AG04450 (cell line): ENCODE results near the gene FREM2. TPM values are rescaled to one million over a fixed set of nuclear protein-coding genes. Genes with fewer than 3 reads are reported as not detected.

Experiments
- CTCF ChIA-PET: fragments of 300-600, 350-600 bp; formaldehyde crosslinking; extraction: SDS; loops from one replicate; lab custom pipeline; 2022; ENCODE audit warnings: antibody characterized with exemption, inconsistent platforms; lab: Charles Lee
- POLR2A ChIA-PET: fragments of 350-600 bp; formaldehyde crosslinking; extraction: SDS; loops from one replicate; lab custom pipeline; 2021; ENCODE audit warnings: antibody characterized with exemption, inconsistent platforms; lab: Yijun Ruan, JAX
- DNase-seq: peaks from one replicate; pipeline ENCODE4 v3.0.0-alpha.2; 2011; ENCODE audit warnings: low read depth, low spot score
- H3K27ac ChIP-seq: one replicate; pipeline ENCODE4 v1.5.1; 2012; ENCODE audit warnings: low read depth, low read length, control low read depth
- H3K27me3 ChIP-seq: one replicate; pipeline ENCODE4 v1.6.0; 2012; ENCODE audit warnings: low read length; ENCODE audit not compliant: control insufficient read depth, insufficient read depth
- H3K4me3 ChIP-seq: 2 replicates; pipeline ENCODE4 v1.5.1; 2011; ENCODE audit warnings: mild to moderate bottlenecking, low read depth, low read length, control low read depth
- H3K9me3 ChIP-seq: 2 replicates; pipeline ENCODE4 v1.5.1; 2012; ENCODE audit warnings: low read length; ENCODE audit not compliant: control insufficient read depth, insufficient read depth
- CTCF ChIP-seq: IDR thresholded peaks from 2 replicates; pipeline ENCODE4 v1.5.1; 2011; ENCODE audit warnings: low read depth, low read length, control low read depth, inconsistent platforms
- polyA plus RNA-seq: library from polyadenylated mRNA; depleted of rRNA; stranded (reverse); fragments of >200 nt; gene quantifications from 2 replicates; pipeline ENCODE4 v1.2.3, GENCODE V29; 2011

Gene FREM2
- polyA plus RNA-seq, 1 experiment: not detected

GRCh38 chr13:38648912-38649311, 38.0 kb upstream of the FREM2 start:
- POLR2A ChIA-PET: no interaction called here

DNA sequence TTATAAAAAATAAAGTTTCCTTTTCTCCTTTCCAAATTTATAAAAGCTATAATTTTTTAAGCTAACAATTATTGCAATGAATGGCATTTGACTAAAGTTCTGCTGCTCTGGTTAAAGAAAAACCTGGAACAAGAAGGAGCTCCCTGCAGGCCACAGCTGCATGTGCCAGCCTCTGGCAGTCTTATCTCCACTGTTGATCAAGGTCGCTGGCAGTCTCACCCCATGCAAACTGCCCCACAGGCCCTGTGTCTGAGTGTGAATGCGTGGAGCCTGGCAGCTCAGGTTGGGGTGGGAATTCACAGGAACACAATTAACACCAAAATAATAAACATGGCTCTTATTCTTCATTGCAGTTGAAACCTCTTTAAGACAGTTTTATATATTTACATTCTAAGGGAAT, 30.2 kb upstream of the FREM2 start:
- Histone ChIP-seq H3K4me3 (no peak overlapping the region), H3K27ac (no peak overlapping the region), H3K27me3 (no peaks in the 10 kb centered on the region), H3K9me3 (no peaks in the 10 kb centered on the region)
- ChIA-PET CTCF (no interaction called here), POLR2A (no interaction called here)
- TF ChIP-seq CTCF: no peak
- no peak for DNase-seq

More at GRCh38 chr13:38648912-38649311, 38.0 kb upstream of the FREM2 start:
- Histone ChIP-seq H3K27me3 (no peaks in the 10 kb centered on the region), H3K27ac (no peak overlapping the region), H3K9me3 (no peaks in the 10 kb centered on the region), H3K4me3 (no peak overlapping the region)
- TF ChIP-seq CTCF: no peak
- no peak for DNase-seq
- CTCF ChIA-PET: no interaction called here

DNA sequence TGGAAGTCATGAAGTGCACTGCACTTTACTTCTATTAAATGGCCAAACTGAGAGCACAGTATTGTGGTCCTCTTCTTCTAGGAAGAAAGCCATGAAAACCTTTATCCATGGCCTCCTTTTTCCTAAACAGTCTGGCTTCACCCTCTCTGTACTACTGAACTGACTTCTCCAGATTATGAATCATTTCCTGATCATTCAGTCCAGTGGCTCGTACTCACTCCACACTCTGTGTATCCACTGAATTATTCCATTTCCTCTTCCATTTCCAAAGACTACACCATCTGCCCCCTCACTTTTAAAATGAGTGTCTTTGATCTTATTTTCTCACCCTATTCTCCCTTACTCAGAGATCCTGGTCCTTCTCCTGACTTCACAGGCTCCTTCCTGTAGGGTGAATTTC, 29.7 kb upstream of the FREM2 start:
- no peak for TF ChIP-seq CTCF
- Histone ChIP-seq H3K27ac (no peak overlapping the region), H3K4me3 (no peak overlapping the region), H3K9me3 (no peaks in the 10 kb centered on the region), H3K27me3 (no peaks in the 10 kb centered on the region)
- ChIA-PET POLR2A (no interaction called here), CTCF (no interaction called here)
- no peak for DNase-seq

DNA sequence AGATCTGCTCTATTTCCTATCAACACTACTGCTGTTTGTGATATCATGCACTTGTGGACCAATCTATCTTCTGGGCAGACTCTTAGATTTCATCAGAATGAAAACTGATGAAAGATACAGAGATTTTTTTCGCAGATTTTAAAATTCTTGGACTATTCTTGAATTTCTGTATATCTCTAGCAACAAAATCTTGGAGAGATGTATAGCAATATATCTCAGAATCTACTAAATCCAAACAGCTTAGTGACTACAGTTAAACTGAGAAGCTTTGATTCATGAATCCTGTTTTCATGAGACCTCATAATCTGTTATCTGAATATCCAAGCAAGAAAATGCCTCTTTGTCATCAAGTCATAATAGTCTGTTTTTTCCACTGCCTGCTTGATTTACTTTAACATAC, 28.0 kb upstream of the FREM2 start:
- Histone ChIP-seq H3K9me3 (no peaks in the 10 kb centered on the region), H3K4me3 (no peak overlapping the region), H3K27me3 (no peaks in the 10 kb centered on the region), H3K27ac (no peak overlapping the region)
- no peak for TF ChIP-seq CTCF
- no peak for DNase-seq
- ChIA-PET POLR2A (no interaction called here), CTCF (no interaction called here)

GRCh38 chr13:38661010-38661675, 25.7 kb upstream of the FREM2 start:
- POLR2A ChIA-PET: no interaction called here
- no peak for TF ChIP-seq CTCF
- H3K27me3 ChIP-seq: no peaks in the 10 kb centered on the region
- H3K27ac ChIP-seq: no peak overlapping the region
- CTCF ChIA-PET: no interaction called here
- DNase-seq: no peak
- no peaks in the 10 kb centered on the region for H3K9me3 ChIP-seq
- no peak overlapping the region for H3K4me3 ChIP-seq
